ENCODE data around the gene PDE4B. TPM values are rescaled to one million over a fixed set of nuclear protein-coding genes. Genes with fewer than 3 reads are reported as not detected.

PDE4B gene
- total and polyA plus RNA-seq, 9 of the 15 experiments (the other 6 are each of a cell fraction or from before 2014, with no cell fraction given), result 0.09 TPM; not detected in 8

- no peak overlapping the region for H3K27ac ChIP-seq (ENCODE audit: extremely low read depth, low read depth, low read length)
- ChIA-PET CTCF (ENCODE audit: low intra/inter-chr PET ratio) (no interaction called here), POLR2A (no interaction called here)
- 0 out of 2 replicates have a peak, but pooled peaks cover 2% of the 10 kb centered on the region for H3K9me3 ChIP-seq (replicated peaks; ENCODE audit: control insufficient read depth, insufficient read depth, low read depth, low read length)
- no peak overlapping the region for H3K4me2 ChIP-seq (ENCODE audit: insufficient read depth, low read length)
- WGBS (ENCODE audit: insufficient coverage, low coverage, missing lambda C conversion rate), result 8% methylated on average over 1 of the region's 1 CpG
- no peaks in the 10 kb centered on the region for H3K36me3 ChIP-seq (ENCODE audit: control insufficient read depth, insufficient read depth, low read length)
- no peaks in the 10 kb centered on the region for H4K20me1 ChIP-seq (replicated peaks; ENCODE audit: control insufficient read depth, insufficient read depth, low read length)
- intact Hi-C loops (cut with micrococcal nuclease), result no loop called here
- no peak overlapping the region for H2AFZ ChIP-seq (ENCODE audit: low read depth, low read length)
- H3K9me1 ChIP-seq (ENCODE audit: control insufficient read depth, insufficient read depth, low read length), result no peaks in the 10 kb centered on the region
- in situ Hi-C loops (cut with MboI), result no loop called here
- ATAC-seq, result no peak
- DNase-seq (ENCODE audit: extremely low read depth in 1 of 4, low spot score in 3 of 4), result no peak
- no peak overlapping the region for H3K4me3 ChIP-seq
- TF ChIP-seq CBFB (CRISPR knock-in tag; IDR thresholded peaks at IDR 0.05) (no peak), POLR3G (IDR thresholded peaks at IDR 0.05; ENCODE audit: extremely low read depth, insufficient read length, insufficient replicate concordance) (no peak), CUX1 (CRISPR knock-in tag; IDR thresholded peaks at IDR 0.05) (no peak), AFF1 (IDR thresholded peaks at IDR 0.05; ENCODE audit: low read depth in 1 of 2, partially characterized antibody in 2 of 2) (no peak), ATF1 (CRISPR knock-in tag; IDR thresholded peaks at IDR 0.05) (no peak), ATF1 (tag; IDR thresholded peaks at IDR 0.05) (no peak), EZH2 (IDR thresholded peaks at IDR 0.05; ENCODE audit: borderline replicate concordance, low read depth, low read length) (no peak), U2AF2 (optimal IDR thresholded peaks at IDR 0.05; ENCODE audit: low read depth, low read length) (no peak), ZC3H8 (IDR thresholded peaks at IDR 0.05) (no peak), MAZ (CRISPR knock-in tag; conservative IDR thresholded peaks at IDR 0.05 in 1 of 2, IDR thresholded peaks at IDR 0.05 in 1 of 2) (no peak)
- no TSS peak for BruUV-seq (replicated peaks)
- H3K4me1 ChIP-seq (replicated peaks in 1 of 2; ENCODE audit: control insufficient read depth in 2 of 2, insufficient read depth in 2 of 2, low read length in 2 of 2), result no peaks in the 10 kb centered on the region
- H3K9ac ChIP-seq (ENCODE audit: insufficient read depth in 1 of 2, low read depth in 2 of 2, low read length in 2 of 2), result no peak overlapping the region
- no peaks in the 10 kb centered on the region for H3K79me2 ChIP-seq (ENCODE audit: control insufficient read depth, insufficient read depth, low read length)
- H3K27me3 ChIP-seq (ENCODE audit: control insufficient read depth in 2 of 2, insufficient read depth in 2 of 2, low read length in 2 of 2), result no peaks in the 10 kb centered on the region
- FAIRE-seq, result no peak
Observed at GRCh38 chr1:66384258-66384921, 591.7 kb downstream of the PDE4B start.
